MM.1S (cell line): ENCODE measurements around the gene TMEM38B.

Source experiments
- DNase-seq: peaks from one replicate; pipeline ENCODE4 v3.0.0-alpha.2; 2015
- H2AFZ ChIP-seq: fragments of 300-600 bp; sonication (generic); 2 replicates; pipeline ENCODE4 v1.6.0; 2016; ENCODE audit warnings: antibody characterized with exemption, low read length
- H3F3A ChIP-seq: fragments of 300-600 bp; sonication (generic); 2 replicates; pipeline ENCODE4 v1.6.1; 2016; ENCODE audit warnings: mild to moderate bottlenecking, antibody characterized with exemption, low read length, moderate library complexity, mixed read lengths; ENCODE audit not compliant: insufficient read depth
- H3K27ac ChIP-seq: fragments of 300-600 bp; sonication (generic); 2 replicates; pipeline ENCODE4 v1.5.1; 2016; ENCODE audit warnings: mild to moderate bottlenecking, low read length
- H3K27me3 ChIP-seq: fragments of 300-600 bp; sonication (generic); replicated peaks from 2 replicates; pipeline ENCODE4 v1.6.0; 2016; ENCODE audit warnings: low read length; ENCODE audit not compliant: insufficient read depth
- H3K36me3 ChIP-seq: fragments of 300-600 bp; sonication (generic); replicated peaks from 2 replicates; pipeline ENCODE4 v1.6.1; 2016; ENCODE audit warnings: mild to moderate bottlenecking, low read length, mixed read lengths; ENCODE audit not compliant: insufficient read depth
- H3K4me1 ChIP-seq: fragments of 300-600 bp; sonication (generic); 2 replicates; pipeline ENCODE4 v1.6.1; 2016; ENCODE audit warnings: low read length, mixed read lengths
- H3K4me2 ChIP-seq: fragments of 300-600 bp; sonication (generic); 2 replicates; pipeline ENCODE4 v1.6.0; 2016; ENCODE audit warnings: low read depth, low read length
- H3K4me3 ChIP-seq: fragments of 300-600 bp; sonication (generic); 2 replicates; pipeline ENCODE4 v1.5.1; 2016; ENCODE audit warnings: low read length, mixed read lengths
- H3K79me2 ChIP-seq: fragments of 300-600 bp; sonication (generic); 2 replicates; pipeline ENCODE4 v1.6.1; 2016; ENCODE audit warnings: mixed run types, low read length, mixed read lengths
- H3K9ac ChIP-seq: fragments of 300-600 bp; sonication (generic); 2 replicates; pipeline ENCODE4 v1.6.1; 2016; ENCODE audit warnings: low read length, mixed read lengths
- H3K9me2 ChIP-seq: fragments of 300-600 bp; sonication (generic); replicated peaks from 2 replicates; pipeline ENCODE4 v1.6.1; 2016; ENCODE audit warnings: mild to moderate bottlenecking, low read length, mixed read lengths; ENCODE audit not compliant: insufficient read depth
- H3K9me3 ChIP-seq: fragments of 300-600 bp; sonication (generic); replicated peaks from 2 replicates; pipeline ENCODE4 v1.6.1; 2016; ENCODE audit warnings: mild to moderate bottlenecking, low read length, mixed read lengths; ENCODE audit not compliant: insufficient read depth
- H4K20me1 ChIP-seq: fragments of 300-600 bp; sonication (generic); 2 replicates; pipeline ENCODE4 v1.6.1; 2016; ENCODE audit warnings: mild to moderate bottlenecking, low read length, moderate library complexity, mixed read lengths; ENCODE audit not compliant: insufficient read depth
- EZH2 ChIP-seq: fragments of 300-600 bp; sonication (generic); optimal IDR thresholded peaks from 2 replicates; pipeline ENCODE3; 2017; ENCODE audit warnings: low read depth, mild to moderate bottlenecking, antibody characterized with exemption, low read length, mixed read lengths
- EZH2phosphoT487 ChIP-seq: fragments of 300-600 bp; sonication (generic); IDR thresholded peaks from 2 replicates; pipeline ENCODE4 v1.6.1; 2018; ENCODE audit warnings: antibody characterized with exemption, low read length
- TF ChIP-seq, protein P1 (sequence below): fragments of 300-600 bp; sonication (generic); IDR thresholded peaks from 2 replicates; pipeline ENCODE4 v1.5.1; 2016; ENCODE audit warnings: antibody characterized with exemption, low read length, mixed read lengths

Gene TMEM38B

DNA sequence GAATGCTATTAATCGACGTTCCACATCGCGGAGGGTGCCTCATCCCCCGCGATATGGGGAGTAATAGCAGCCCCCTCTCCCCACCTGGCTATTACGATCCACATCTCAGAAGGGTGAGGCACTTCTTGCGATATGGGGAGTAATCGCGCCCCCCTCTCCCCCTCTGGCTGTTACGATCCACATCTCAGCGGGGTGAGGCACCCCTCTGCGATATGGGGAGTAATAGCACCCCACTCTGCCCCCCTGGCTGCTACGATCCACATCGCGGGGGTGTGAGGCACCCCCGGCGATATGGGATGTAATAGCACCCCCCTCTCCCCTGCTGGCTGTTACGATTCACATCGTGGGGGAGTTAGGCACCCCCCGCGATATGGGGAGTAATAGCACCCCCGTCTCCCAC lies 128.5 kb downstream of the TMEM38B start:
- Histone ChIP-seq H3K4me1 (no peaks in the 10 kb centered on the region), H3K27ac (no peak overlapping the region), H4K20me1 (no peaks in the 10 kb centered on the region), H3K4me3 (no peak overlapping the region), H3K27me3 (no peaks in the 10 kb centered on the region), H3K9ac (no peak overlapping the region), H3K4me2 (no peak overlapping the region), H3K36me3 (no peaks in the 10 kb centered on the region), H2AFZ (no peak overlapping the region), H3F3A (no peaks in the 10 kb centered on the region), H3K9me2 (no peaks in the 10 kb centered on the region), H3K9me3 (no peaks in the 10 kb centered on the region), H3K79me2 (no peaks in the 10 kb centered on the region)
- DNase-seq, result no peak
- TF ChIP-seq EZH2 (no peak), EZH2phosphoT487 (no peak)
- TF ChIP-seq, protein P1, sequence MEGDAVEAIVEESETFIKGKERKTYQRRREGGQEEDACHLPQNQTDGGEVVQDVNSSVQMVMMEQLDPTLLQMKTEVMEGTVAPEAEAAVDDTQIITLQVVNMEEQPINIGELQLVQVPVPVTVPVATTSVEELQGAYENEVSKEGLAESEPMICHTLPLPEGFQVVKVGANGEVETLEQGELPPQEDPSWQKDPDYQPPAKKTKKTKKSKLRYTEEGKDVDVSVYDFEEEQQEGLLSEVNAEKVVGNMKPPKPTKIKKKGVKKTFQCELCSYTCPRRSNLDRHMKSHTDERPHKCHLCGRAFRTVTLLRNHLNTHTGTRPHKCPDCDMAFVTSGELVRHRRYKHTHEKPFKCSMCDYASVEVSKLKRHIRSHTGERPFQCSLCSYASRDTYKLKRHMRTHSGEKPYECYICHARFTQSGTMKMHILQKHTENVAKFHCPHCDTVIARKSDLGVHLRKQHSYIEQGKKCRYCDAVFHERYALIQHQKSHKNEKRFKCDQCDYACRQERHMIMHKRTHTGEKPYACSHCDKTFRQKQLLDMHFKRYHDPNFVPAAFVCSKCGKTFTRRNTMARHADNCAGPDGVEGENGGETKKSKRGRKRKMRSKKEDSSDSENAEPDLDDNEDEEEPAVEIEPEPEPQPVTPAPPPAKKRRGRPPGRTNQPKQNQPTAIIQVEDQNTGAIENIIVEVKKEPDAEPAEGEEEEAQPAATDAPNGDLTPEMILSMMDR, result no peak
